ENCODE data around the gene ANKH. TPM values are rescaled to one million over a fixed set of nuclear protein-coding genes. Genes with fewer than 3 reads are reported as not detected.

ANKH gene
- total RNA-seq, 2 experiments from 2014 or later, result 69.3 to 74.2 TPM

DNA sequence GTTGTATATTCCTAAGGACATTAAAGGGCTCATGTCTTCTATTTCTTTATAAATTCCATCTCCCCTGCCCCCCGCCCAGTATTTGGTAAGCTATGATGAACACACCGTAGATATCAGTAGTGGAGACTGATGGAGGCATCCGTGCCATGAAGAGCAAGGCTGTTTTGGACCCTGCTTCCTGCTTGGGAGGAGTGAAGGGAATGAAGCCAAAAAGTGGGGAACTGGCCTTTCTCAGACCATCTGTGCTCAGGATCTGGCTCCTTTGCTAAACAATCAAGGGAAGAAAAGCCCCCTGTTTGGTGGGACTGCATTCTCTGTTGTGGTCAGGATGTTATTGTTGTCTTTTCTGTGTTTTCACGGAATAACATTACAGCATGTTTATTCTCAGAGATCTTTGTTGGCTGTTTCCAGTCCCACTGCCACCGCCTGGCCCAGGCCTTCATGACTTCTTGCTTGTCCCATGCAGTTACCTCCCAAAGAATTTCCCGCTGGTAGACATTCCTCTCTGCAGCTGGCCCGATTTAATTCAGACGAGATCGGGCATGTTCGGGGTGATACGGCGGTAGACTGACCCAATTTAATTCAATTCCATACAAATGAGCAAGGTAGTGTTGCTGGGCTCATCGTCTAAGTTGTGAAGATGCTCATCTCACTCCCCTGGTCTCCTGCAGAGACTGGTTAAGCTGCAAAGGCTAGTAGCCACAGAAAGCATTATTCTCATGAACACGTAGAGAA, 31.4 kb upstream of the ANKH start:
- no peak overlapping the region for H3K4me3 Mint-ChIP-seq
- H3K4me1 Mint-ChIP-seq, result no peaks in the 10 kb centered on the region
- ChIA-PET POLR2A (no interaction called here), CTCF (no interaction called here)
- no peak for DNase-seq
- no peak overlapping the region for H3K27ac Mint-ChIP-seq
- peaks cover 1% of the 10 kb centered on the region for H3K36me3 Mint-ChIP-seq (ENCODE audit: low read depth)
- peaks cover 4% of the 10 kb centered on the region for H3K27me3 Mint-ChIP-seq
- no peaks in the 10 kb centered on the region for H3K9me3 Mint-ChIP-seq

DNA sequence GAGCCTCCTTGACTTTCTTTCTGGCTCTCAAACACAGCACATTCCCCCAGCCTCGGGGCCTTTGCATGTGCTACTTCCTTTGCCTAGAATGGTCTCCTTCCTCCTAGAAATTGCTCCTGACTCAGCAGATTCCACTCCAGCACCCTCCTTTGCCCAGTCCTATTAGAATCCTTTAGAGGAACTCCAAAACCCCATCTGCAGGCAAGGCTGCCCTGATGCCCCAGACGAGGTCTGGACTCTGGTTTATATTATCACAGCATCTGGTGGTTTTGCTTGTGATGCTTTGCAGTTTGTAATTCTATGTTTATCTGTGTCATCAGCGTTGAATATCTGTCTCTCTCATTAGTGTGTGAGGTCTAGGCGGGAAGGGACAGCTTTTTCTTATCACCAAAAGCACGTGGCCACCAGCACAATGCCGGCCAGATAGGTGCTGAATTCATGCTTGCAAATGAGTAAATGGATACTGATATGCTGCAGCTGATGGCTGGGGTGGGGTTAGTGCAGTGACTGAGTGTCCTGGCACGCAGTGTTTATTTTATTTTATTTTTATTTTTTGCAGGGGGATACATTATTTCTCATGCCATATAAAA, 30.0 kb upstream of the ANKH start:
- H3K9me3 Mint-ChIP-seq, result no peaks in the 10 kb centered on the region
- ChIA-PET POLR2A (no interaction called here), CTCF (no interaction called here)
- H3K4me1 Mint-ChIP-seq, result no peaks in the 10 kb centered on the region
- no peak overlapping the region for H3K4me3 Mint-ChIP-seq
- peaks cover 1% of the 10 kb centered on the region for H3K36me3 Mint-ChIP-seq (ENCODE audit: low read depth)
- H3K27ac Mint-ChIP-seq, result no peak overlapping the region
- peaks cover 4% of the 10 kb centered on the region for H3K27me3 Mint-ChIP-seq
- no peak for DNase-seq

DNA sequence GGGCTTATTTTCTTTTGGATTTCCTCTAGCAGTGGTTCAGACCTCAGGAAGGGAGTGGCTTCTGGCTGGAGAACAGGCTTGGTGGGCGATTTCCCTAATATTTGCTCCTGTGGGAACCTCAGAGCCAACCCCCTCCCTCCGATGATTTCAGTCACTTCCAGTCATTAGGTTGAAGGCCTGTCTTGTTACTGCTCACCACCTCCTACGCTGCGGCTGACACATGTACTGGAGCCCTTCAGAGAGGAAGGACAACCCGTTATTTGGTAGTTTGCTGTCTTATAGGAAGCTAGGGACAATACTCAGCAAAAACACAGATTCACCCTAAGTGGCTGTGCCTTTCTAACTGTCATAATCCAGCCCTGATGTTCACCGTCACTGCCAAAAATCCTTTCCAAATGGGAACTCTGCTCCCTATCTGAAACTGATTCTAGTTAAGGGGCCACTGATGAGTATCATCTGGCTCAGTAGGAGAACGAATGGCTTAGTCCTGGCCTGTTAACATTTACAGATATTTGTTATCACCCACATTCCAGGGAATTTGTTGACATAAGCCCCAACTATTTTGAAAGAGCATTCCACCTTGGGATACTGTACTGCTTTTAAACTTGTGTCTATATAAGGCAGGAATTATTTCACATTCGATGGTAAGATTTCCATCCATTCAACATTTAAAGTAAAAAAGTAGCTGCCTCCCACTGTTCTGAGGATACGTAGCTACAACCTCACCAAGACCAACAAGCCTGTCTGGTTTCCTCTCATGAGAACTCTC, 29.3 kb upstream of the ANKH start:
- CTCF ChIA-PET, result no interaction called here
- POLR2A ChIA-PET, result no interaction called here

DNA sequence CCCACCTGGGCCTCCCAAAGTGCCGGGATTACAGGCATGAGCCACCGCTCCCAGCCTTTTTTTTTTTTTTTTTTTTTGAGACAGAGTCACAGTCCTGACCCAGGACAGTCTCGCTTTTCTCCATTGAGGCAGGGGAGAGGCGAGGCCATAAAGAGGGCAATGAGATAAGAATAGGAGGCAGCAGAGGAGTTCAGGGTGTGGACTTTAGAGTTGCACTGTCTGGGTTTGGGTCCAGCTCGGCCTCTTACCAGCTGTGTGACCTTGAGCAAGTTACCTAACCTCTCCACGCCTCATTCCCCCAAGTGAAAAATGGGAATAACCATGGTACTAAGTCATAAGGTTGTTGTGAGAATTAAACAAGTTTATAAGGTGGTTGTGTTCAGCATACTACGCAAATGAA, 24.6 kb upstream of the ANKH start:
- Mint-ChIP-seq H3K4me1 (no peaks in the 10 kb centered on the region), H3K27me3 (peaks cover 4% of the 10 kb centered on the region), H3K9me3 (no peaks in the 10 kb centered on the region), H3K36me3 (ENCODE audit: low read depth) (no peaks in the 10 kb centered on the region), H3K27ac (no peak overlapping the region), H3K4me3 (no peak overlapping the region)
- ChIA-PET CTCF (no interaction called here), POLR2A (no interaction called here)
- no peak for DNase-seq

More for the DNA sequence above, 29.3 kb upstream of the ANKH start:
- Mint-ChIP-seq H3K9me3 (no peaks in the 10 kb centered on the region), H3K4me1 (no peaks in the 10 kb centered on the region), H3K27ac (no peak overlapping the region), H3K4me3 (no peak overlapping the region), H3K27me3 (peaks cover 2% of the 10 kb centered on the region), H3K36me3 (ENCODE audit: low read depth) (no peaks in the 10 kb centered on the region)
- DNase-seq, result no peak

DNA sequence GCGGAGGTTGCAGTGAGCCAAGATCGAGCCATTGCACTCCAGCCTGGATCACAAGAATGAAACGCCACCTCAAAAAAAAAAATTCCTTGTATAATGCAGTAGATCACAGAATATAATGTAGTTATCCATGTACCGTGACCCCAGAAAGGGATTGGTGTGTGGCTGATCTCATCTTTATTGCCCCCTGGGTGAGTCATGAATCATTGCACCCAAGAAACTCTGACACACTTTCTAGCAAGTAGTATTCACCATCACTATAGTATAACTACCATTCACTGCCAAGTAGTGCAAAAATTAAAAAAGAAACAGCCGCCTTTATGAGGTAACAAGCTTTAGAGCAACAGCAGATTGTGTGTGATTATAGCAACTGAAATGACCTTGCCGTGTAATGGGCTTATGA, 23.7 kb upstream of the ANKH start:
- Mint-ChIP-seq H3K9me3 (no peaks in the 10 kb centered on the region), H3K27me3 (peaks cover 4% of the 10 kb centered on the region), H3K27ac (no peak overlapping the region), H3K4me1 (no peaks in the 10 kb centered on the region), H3K4me3 (no peak overlapping the region), H3K36me3 (ENCODE audit: low read depth) (no peaks in the 10 kb centered on the region)
- POLR2A ChIA-PET, result no interaction called here
- CTCF ChIA-PET, result interaction anchor here (0.6 to 0.7 kb wide), 2 partner anchors 98 to 104 kb away, joined by 3 to 4 read pairs; no protein-coding TSS in a partner anchor
- no peak for DNase-seq

DNA sequence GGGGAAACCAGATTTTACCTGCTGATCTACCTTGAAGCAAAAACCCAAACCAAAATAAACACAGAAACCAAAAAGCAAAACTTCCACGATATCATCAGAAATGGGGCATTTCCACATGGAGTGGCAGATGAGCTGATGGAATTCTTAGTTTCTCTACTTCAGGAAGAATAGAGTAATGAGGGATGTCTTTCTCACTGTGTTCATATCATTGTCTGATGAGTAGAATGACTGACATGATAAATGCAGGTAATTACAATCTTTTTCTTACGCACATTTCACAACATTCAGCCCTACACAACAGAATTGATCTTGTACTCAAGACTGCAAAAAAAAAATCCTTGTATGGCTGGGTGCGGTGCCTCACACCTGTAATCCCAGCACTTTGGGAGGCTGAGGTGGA, 23.2 kb upstream of the ANKH start:
- DNase-seq, result no peak
- Mint-ChIP-seq H3K4me1 (no peaks in the 10 kb centered on the region), H3K36me3 (ENCODE audit: low read depth) (no peaks in the 10 kb centered on the region), H3K27me3 (peaks cover 4% of the 10 kb centered on the region), H3K27ac (no peak overlapping the region), H3K9me3 (no peaks in the 10 kb centered on the region), H3K4me3 (no peak overlapping the region)
- ChIA-PET POLR2A (no interaction called here), CTCF (interaction anchor here (0.6 to 0.7 kb wide), 2 partner anchors 98 to 104 kb away, joined by 3 to 4 read pairs; no protein-coding TSS in a partner anchor)

DNA sequence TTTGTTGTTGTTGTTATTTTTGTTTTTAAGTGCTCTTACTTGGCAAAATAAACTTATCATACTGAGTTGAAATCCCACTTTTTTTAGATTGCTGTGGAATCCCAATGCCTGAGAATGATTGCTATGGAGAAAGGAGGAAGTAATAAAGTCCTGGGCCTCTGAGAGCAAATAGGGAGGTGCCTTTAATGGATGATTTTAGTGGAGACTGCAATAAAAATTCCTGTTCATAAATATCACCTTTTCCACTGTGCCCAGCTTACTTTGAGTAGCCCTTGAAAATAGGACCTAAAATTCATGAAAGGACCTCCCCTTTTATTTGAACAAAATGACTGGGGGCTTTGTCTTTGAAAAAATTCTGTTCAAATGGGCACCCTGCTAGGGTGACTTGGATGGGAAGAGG, 21.8 kb upstream of the ANKH start:
- no peaks in the 10 kb centered on the region for H3K4me1 Mint-ChIP-seq
- POLR2A ChIA-PET, result no interaction called here
- DNase-seq, result no peak
- no peaks in the 10 kb centered on the region for H3K9me3 Mint-ChIP-seq
- CTCF ChIA-PET, result no interaction called here
- H3K27me3 Mint-ChIP-seq, result peaks cover 3% of the 10 kb centered on the region
- no peak overlapping the region for H3K27ac Mint-ChIP-seq
- H3K4me3 Mint-ChIP-seq, result no peak overlapping the region
- no peaks in the 10 kb centered on the region for H3K36me3 Mint-ChIP-seq (ENCODE audit: low read depth)

DNA sequence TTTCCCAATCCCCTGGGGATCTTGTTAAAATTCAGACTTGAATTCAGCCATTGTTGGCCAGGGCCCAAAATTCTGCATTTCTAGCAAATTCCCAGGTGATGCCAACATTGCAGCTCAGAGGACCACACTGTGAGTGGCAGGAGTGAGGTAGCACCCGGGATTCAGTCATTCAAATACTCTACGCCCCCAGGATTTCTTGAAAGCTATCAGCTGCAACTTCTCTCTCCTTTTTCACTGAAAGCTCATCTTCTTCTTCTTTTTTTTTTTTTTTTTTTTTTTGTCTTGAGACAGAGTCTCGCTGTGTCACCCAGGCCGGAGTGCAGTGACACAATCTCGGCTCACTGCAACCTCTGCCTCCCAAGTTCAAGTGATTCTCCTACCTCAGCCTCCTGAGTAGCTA, 19.3 kb upstream of the ANKH start:
- CTCF ChIA-PET, result interaction anchor here (0.6 to 2.3 kb wide), 5 partner anchors 13 to 185 kb away, joined by 3 to 9 read pairs (median 4); no protein-coding TSS in a partner anchor
- Mint-ChIP-seq H3K4me3 (no peak overlapping the region), H3K9me3 (no peaks in the 10 kb centered on the region), H3K27me3 (peaks cover 3% of the 10 kb centered on the region), H3K27ac (no peak overlapping the region), H3K4me1 (no peaks in the 10 kb centered on the region), H3K36me3 (ENCODE audit: low read depth) (no peaks in the 10 kb centered on the region)
- DNase-seq, result no peak
- POLR2A ChIA-PET, result no interaction called here

DNA sequence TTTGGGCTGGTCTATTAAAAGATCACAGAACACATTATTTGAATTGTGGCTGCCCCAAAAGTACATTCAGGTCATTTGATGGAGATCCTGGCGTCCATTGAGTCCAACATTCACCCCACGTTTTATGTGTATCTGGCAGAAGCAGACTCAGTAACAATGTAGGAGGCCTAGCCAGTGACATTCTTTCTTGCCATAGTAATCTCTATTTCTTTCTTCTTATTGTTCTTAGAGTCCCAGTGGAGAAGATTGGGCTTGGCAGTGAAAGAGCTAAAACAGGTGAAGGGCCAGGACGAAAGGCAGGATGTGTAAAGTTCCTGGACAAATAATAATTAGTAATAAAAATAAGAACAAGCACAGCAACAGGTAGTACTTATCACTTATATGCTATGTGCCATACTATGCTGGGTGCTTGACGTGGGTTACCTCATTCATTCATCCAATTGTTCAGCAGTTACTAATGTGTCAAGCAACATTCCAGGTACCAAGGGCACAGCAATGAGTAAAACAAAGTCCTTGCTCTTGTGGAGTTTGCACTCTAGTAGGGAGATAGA, 12.6 kb upstream of the ANKH start:
- no peaks in the 10 kb centered on the region for H3K4me1 Mint-ChIP-seq
- no peaks in the 10 kb centered on the region for H3K9me3 Mint-ChIP-seq
- H3K27me3 Mint-ChIP-seq, result peaks cover 3% of the 10 kb centered on the region
- no peaks in the 10 kb centered on the region for H3K36me3 Mint-ChIP-seq (ENCODE audit: low read depth)
- no peak overlapping the region for H3K4me3 Mint-ChIP-seq
- ChIA-PET CTCF (interaction anchor here (1.0 kb wide), 1 partner anchor 14 kb away, joined by 3 read pairs; no protein-coding TSS in a partner anchor), POLR2A (no interaction called here)
- no peak for DNase-seq
- no peak overlapping the region for H3K27ac Mint-ChIP-seq

DNA sequence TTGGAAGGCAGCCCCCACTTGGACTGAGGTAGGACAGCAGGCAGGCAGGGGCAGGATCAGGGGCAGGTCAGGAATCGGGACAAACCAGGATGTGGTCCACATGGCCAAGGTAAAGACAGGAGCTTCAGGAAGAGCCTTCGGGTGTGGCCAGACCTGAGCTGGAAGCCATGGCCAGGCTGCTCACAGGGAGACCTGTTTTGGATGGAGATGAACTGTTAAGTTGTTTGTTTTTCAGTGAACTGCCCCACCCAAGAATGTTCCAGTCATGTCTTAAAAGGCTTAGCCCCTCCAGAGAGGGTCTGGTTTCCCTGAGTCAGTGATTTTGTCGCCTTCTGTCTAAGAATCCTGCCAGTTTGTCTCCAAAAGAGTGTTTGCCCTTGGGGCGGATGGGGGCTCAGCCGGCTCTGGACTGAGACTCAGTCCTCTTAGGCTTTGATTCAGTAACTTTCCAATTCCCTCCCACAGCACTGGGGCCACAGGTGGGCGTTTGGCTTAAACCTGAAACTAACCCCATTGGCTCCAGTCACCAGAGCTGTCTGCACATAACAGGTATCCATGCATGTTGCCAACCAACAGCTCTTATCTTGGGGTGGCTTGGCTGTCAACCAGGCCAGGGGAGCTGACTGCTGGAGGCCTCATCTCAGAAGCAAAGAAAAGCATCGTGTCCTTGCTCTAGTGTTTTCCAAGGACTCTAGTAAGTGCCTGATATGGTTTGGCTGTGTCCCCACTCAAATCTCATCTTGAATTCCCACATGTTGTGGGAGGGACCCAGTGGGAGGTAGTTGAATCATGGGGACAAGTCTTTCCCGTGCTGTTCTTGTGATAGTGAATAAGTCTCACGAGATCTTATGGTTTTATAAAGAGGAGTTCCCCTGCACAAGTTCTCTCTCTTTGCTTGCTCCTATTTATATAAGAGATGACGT, 11.3 kb upstream of the ANKH start:
- CTCF ChIA-PET, result no interaction called here
- no peak overlapping the region for H3K27ac Mint-ChIP-seq
- H3K9me3 Mint-ChIP-seq, result no peaks in the 10 kb centered on the region

DNA sequence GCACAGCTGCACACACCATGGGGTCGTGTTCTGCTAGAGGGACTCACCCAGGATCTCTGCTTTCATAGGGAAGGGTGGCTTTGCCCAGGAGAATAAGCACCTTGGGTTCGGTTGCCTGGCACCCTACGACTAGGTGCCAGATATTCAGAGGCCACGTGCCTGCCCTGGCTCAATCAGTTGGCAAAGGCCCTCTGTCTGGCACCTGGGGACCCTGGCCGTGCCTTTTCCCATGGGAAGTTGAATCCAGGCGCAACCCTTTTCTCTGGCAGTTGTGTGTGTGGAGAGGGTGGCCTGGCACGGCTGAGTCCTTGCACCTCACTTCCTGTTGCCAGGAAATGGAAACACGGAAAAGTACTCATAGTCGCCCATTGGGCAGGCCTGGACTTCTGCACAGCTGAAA, 10.2 kb upstream of the ANKH start:
- DNase-seq, result no peak
- H3K9me3 Mint-ChIP-seq, result no peaks in the 10 kb centered on the region
- peaks cover 2% of the 10 kb centered on the region for H3K4me1 Mint-ChIP-seq
- peaks cover 9% of the 10 kb centered on the region for H3K27me3 Mint-ChIP-seq
- H3K4me3 Mint-ChIP-seq, result no peak overlapping the region
- POLR2A ChIA-PET, result no interaction called here
- CTCF ChIA-PET, result no interaction called here
- H3K36me3 Mint-ChIP-seq (ENCODE audit: low read depth), result no peaks in the 10 kb centered on the region
- no peak overlapping the region for H3K27ac Mint-ChIP-seq

More for the DNA sequence above, 11.3 kb upstream of the ANKH start:
- Mint-ChIP-seq H3K4me1 (peaks cover 1% of the 10 kb centered on the region), H3K36me3 (ENCODE audit: low read depth) (no peaks in the 10 kb centered on the region), H3K4me3 (no peak overlapping the region), H3K27me3 (peaks cover 6% of the 10 kb centered on the region)
- POLR2A ChIA-PET, result no interaction called here
- no peak for DNase-seq

DNA sequence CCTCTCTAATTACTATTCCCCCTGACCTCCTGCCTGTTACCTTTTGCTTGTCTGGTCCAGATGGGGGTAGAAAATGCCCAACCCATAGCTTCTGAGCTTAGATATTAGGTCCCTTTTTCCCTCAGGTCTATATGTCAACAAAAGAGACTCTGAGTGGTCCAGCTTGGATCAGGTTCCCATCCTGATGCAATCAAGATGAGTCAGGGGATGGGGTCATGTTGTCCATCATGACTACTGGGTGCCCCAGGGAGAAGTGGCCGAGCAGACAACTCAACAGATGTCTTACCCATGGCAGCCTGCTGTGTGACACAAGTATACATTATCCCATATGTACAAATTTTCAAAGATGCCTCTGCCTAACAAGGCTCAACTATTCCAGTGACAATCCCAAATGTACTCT, 9.1 kb upstream of the ANKH start:
- peaks cover 17% of the 10 kb centered on the region for H3K27me3 Mint-ChIP-seq
- ChIA-PET POLR2A (no interaction called here), CTCF (interaction anchor here (0.9 to 2.4 kb wide), 3 partner anchors 8 to 14 kb away, joined by 3 to 8 read pairs (median 4); partner anchors contain the start of gene ANKH)
- H3K9me3 Mint-ChIP-seq, result no peaks in the 10 kb centered on the region
- H3K4me3 Mint-ChIP-seq, result no peak overlapping the region
- no peak for DNase-seq
- peaks cover 2% of the 10 kb centered on the region for H3K4me1 Mint-ChIP-seq
- no peak overlapping the region for H3K27ac Mint-ChIP-seq
- H3K36me3 Mint-ChIP-seq (ENCODE audit: low read depth), result no peaks in the 10 kb centered on the region

Data from activated CD4-positive, alpha-beta T cell treated with anti-CD3 and anti-CD28 coated beads, Interleukin-2, amount 10 ng/mL, durations not matched to agents 7 days and 5 days (primary cell).